Measurements from ENCODE around the gene MMP14.

GRCh38 chr14:22870811-22871223, 34.4 kb downstream of the MMP14 start:
- TF ChIP-seq CTCF (IDR thresholded peaks at IDR 0.05) (no peak), POLR2A (IDR thresholded peaks at IDR 0.05) (no peak), POLR2AphosphoS5 (IDR thresholded peaks at IDR 0.05) (no peak)
